DOHH2 (cell line): ENCODE measurements around the gene CACTIN.

Source experiments
- EZH2phosphoT487 ChIP-seq: fragments of 200-600 bp; sonication (generic); IDR thresholded peaks from 2 replicates; pipeline ENCODE4 v1.6.1; 2017; ENCODE audit warnings: borderline replicate concordance, mild to moderate bottlenecking, antibody characterized with exemption, low read length, moderate library complexity, mixed read lengths
- TF ChIP-seq, protein P1 (sequence below): fragments of 200-600 bp; sonication (generic); IDR thresholded peaks from one replicate; pipeline ENCODE4 v1.5.1; 2014; ENCODE audit warnings: antibody characterized with exemption, mild to moderate bottlenecking, low read depth, low read length; ENCODE audit not compliant: poor library complexity, severe bottlenecking

DNA sequence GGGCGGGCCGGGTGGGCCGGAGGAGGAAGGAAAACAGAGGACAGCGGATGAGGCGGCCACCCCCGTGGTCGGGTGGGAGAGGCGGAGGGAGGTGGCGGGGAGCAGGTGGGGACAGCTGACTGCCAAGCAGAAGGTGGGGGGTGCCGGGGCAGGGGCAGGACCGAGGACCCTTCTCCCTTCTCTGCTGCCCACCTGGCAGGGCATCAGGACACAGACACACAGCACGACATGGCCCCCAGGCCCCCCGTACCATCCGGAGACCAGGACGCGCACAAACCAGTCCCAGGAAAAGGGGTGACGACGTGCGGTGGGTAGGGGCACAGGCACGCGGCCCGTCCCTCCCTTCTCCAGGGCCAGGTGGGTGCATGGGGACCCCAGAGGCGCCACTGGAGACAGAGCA is 11.0 kb upstream of the CACTIN start:
- TF ChIP-seq, protein P1, sequence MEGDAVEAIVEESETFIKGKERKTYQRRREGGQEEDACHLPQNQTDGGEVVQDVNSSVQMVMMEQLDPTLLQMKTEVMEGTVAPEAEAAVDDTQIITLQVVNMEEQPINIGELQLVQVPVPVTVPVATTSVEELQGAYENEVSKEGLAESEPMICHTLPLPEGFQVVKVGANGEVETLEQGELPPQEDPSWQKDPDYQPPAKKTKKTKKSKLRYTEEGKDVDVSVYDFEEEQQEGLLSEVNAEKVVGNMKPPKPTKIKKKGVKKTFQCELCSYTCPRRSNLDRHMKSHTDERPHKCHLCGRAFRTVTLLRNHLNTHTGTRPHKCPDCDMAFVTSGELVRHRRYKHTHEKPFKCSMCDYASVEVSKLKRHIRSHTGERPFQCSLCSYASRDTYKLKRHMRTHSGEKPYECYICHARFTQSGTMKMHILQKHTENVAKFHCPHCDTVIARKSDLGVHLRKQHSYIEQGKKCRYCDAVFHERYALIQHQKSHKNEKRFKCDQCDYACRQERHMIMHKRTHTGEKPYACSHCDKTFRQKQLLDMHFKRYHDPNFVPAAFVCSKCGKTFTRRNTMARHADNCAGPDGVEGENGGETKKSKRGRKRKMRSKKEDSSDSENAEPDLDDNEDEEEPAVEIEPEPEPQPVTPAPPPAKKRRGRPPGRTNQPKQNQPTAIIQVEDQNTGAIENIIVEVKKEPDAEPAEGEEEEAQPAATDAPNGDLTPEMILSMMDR, result no peak
- no peak for TF ChIP-seq EZH2phosphoT487
